Heart left ventricle (tissue), 16 donors: ENCODE measurements around the gene STAC. TPM values are rescaled to one million over a fixed set of nuclear protein-coding genes. Genes with fewer than 3 reads are reported as not detected.

Experiments used
- ATAC-seq, 4 donors: fragments of 200-7000 bp; cut with Tn5 transposase; one replicate each; pipeline ENCODE4 v1.9.1; 2020 to 2022; ENCODE audit warnings: moderate library complexity in 4 of 4, mild to moderate bottlenecking in 3 of 4, moderate number of reproducible peaks in 1 of 4
- DNase-seq, 5 donors: peaks; one replicate each; pipeline ENCODE4 v3.0.0-alpha.2; 2020
- H3K27ac ChIP-seq, 12 donors: fragments of 200-600 bp; sonication (generic) in 4 of 12; one replicate each; pipeline versions ENCODE4 v1.5.0 to v1.8.0; 2016 to 2022; ENCODE audit warnings: mild to moderate bottlenecking in 2 of 12
- H3K27me3 ChIP-seq, 9 donors: fragments of 200-600 bp; sonication (generic) in 2 of 9; one replicate each; pipeline versions ENCODE4 v1.5.1 to v1.8.0; 2016 to 2022; ENCODE audit warnings: mild to moderate bottlenecking in 3 of 9
- H3K36me3 ChIP-seq, 9 donors: fragments of 200-600 bp; sonication (generic) in 2 of 9; one replicate each; pipeline versions ENCODE4 v1.5.0 to v1.8.0; 2018 to 2022; ENCODE audit warnings: mild to moderate bottlenecking in 2 of 9
- H3K4me1 ChIP-seq, 12 donors: fragments of 200-600 bp; sonication (generic) in 4 of 12; one replicate each; pipeline versions ENCODE4 v1.5.0 to v1.8.0; 2016 to 2022; ENCODE audit warnings: mild to moderate bottlenecking in 3 of 12
- H3K4me3 ChIP-seq, 12 donors: fragments of 200-600 bp; sonication (generic) in 4 of 12; one replicate each; pipeline versions ENCODE4 v1.5.0 to v1.8.0; 2017 to 2022; ENCODE audit warnings: mild to moderate bottlenecking in 9 of 12, moderate library complexity in 4 of 12
- H3K9me3 ChIP-seq, 12 donors: fragments of 200-600 bp; sonication (generic) in 4 of 12; one replicate each; pipeline versions ENCODE4 v1.5.0 to v1.8.0; 2016 to 2022; ENCODE audit warnings: mild to moderate bottlenecking in 1 of 12
- CTCF ChIP-seq, 12 donors: fragments of 200-600 bp; sonication (generic) in 4 of 12; IDR thresholded peaks; one replicate each; pipeline versions ENCODE4 v1.5.0 to v1.8.0; 2018 to 2022; ENCODE audit warnings: antibody characterized with exemption in 12 of 12, mild to moderate bottlenecking in 5 of 12
- POLR2A ChIP-seq, 2 donors: fragments of 450-650 bp; IDR thresholded peaks; one replicate each; pipeline ENCODE4 v1.6.1; 2017; ENCODE audit warnings: antibody characterized with exemption in 2 of 2, mild to moderate bottlenecking in 2 of 2, moderate library complexity in 2 of 2
- WGBS, 4 donors: extraction: QIAGEN DNeasy Blood & Tissue Kit in 2 of 4; methylation state at CpG; one replicate each; pipeline versions ENCODE4 v1.1.5 to v1.1.7; 2013 to 2018; 5-methylcytosine and 5-hydroxymethylcytosine counted together
- intact Hi-C, 10 donors: fragments of 100-400 bp; cut with DNase I; formaldehyde crosslinking; loops; one replicate each; pipeline versions ENCODE4 v1.11.1 to v1.14.2; 2022
- polyA plus RNA-seq, 2 donors: library from polyadenylated mRNA; stranded (reverse); fragments of 200-250 nt; gene quantifications; one replicate each; pipeline ENCODE4 v1.2.3, GENCODE V29; 2013
- total RNA-seq, 9 donors: library from RNA; depleted of rRNA in 2 of 9; stranded (reverse); fragments of >200 nt in 2 of 9; fragmentation: NEBNext Ultra II Directional in 3 of 9; extraction: Animal tissue kit (Norgen Biotek cat#: 25700) in 3 of 9; gene quantifications; one replicate each; pipeline versions ENCODE4 v1.1.0 to v1.2.4, GENCODE V29; 2016 to 2023
- donor health status: ischemic (EF 13 %, LVEDD 7.1; RV severe dilation, severe dysfunction).
- donor health status: healthy with polysubstance abuse.
- donor health status: DM: no; HTN: yes; CAD: no.
- donor health status: DM: no; HTN: no; CAD: no.
- donor health status: ischemic (EF 25% LVEDD 6.9; RV normal size, moderate dysfunction).
- donor health status: ischemic (EF 25% LVEDD 5.7; RV mildly dilated, moderate dysfunction).
- donor health status: healthy.
- donor health status: DM: yes; HTN: yes; CAD: no.
- donor health status: ischemic (EF 35%, LVEDD 5.7; RV mildly dilated, moderate dysfunction).
- donor health status: nonischemic (EF 11% LVEDD 7.7; RV severe dilation, severe dysfunction).
- donor health status: DM: yes; HTN: yes; CAD: no.
- donor health status: PGD.
- donor health status: ischemic (EF 29% LVEDD 5.4; RV normal size, mild dysfunction).
- donor health status: nonischemic (EF 23%, LVEDD 6.1; RV moderate dilation, normal function).

The STAC gene
- total and polyA plus RNA-seq, 11 donors: 0.11 to 1.3 (median 0.44) TPM; not detected in 1

- H3K36me3 ChIP-seq: no peaks in the 10 kb centered on the region
- no peak overlapping the region for H3K4me3 ChIP-seq
- intact Hi-C loops: no loop called here
- 84 to 92% (median 90%) methylated on average over 4 of the region's 4 CpGs for WGBS, 4 donors
- DNase-seq (no peak), ATAC-seq (no peak)
- no peaks in the 10 kb centered on the region for H3K9me3 ChIP-seq
- no peaks in the 10 kb centered on the region for H3K27me3 ChIP-seq
- no peak overlapping the region for H3K27ac ChIP-seq
- TF ChIP-seq CTCF (IDR thresholded peaks at IDR 0.05) (no peak), POLR2A (IDR thresholded peaks at IDR 0.05) (no peak)
- H3K4me1 ChIP-seq: peaks cover 0 to under 1% (median 0%) of the 10 kb centered on the region in 12 donors
Observed at GRCh38 chr3:36489101-36489500, 108.8 kb downstream of the STAC start.

GRCh38 chr3:36489679-36490425, 109.5 kb downstream of the STAC start:
- WGBS, 4 donors: 63 to 70% (median 66%) methylated on average over 6 of the region's 6 CpGs
- H3K4me3 ChIP-seq: no peak overlapping the region
- H3K27me3 ChIP-seq: no peaks in the 10 kb centered on the region
- no peak overlapping the region for H3K27ac ChIP-seq
- peaks cover 0 to 8% (median 0%) of the 10 kb centered on the region in 12 donors for H3K4me1 ChIP-seq
- TF ChIP-seq CTCF (IDR thresholded peaks at IDR 0.05) (no peak), POLR2A (IDR thresholded peaks at IDR 0.05) (no peak)
- H3K36me3 ChIP-seq: no peaks in the 10 kb centered on the region
- DNase-seq (no peak), ATAC-seq (no peak)
- H3K9me3 ChIP-seq: no peaks in the 10 kb centered on the region
- intact Hi-C loops: no loop called here

- TF ChIP-seq POLR2A (IDR thresholded peaks at IDR 0.05) (no peak), CTCF (IDR thresholded peaks at IDR 0.05) (no peak)
- WGBS, 4 donors: 80 to 93% (median 92%) methylated on average over 4 of the region's 4 CpGs
- no peak for DNase-seq
- H3K27ac ChIP-seq: no peak overlapping the region
- H3K27me3 ChIP-seq: no peaks in the 10 kb centered on the region
- no peaks in the 10 kb centered on the region for H3K36me3 ChIP-seq
- no peaks in the 10 kb centered on the region for H3K9me3 ChIP-seq
- intact Hi-C loops: no loop called here
- no peak for ATAC-seq
- H3K4me3 ChIP-seq: no peak overlapping the region
- H3K4me1 ChIP-seq: peaks cover 0 to 37% (median 0%) of the 10 kb centered on the region in 12 donors
Observed at GRCh38 chr3:36493051-36493450, 112.7 kb downstream of the STAC start.

GRCh38 chr3:36494461-36495109, 114.3 kb downstream of the STAC start:
- H3K27ac ChIP-seq: peak overlapping the region in 2 of 12 donors; percentile 18 to 24
- H3K36me3 ChIP-seq: no peaks in the 10 kb centered on the region
- no peak overlapping the region for H3K4me3 ChIP-seq
- no peak for TF ChIP-seq CTCF (IDR thresholded peaks at IDR 0.05)
- TF ChIP-seq POLR2A (IDR thresholded peaks at IDR 0.05): no peak
- no peaks in the 10 kb centered on the region for H3K9me3 ChIP-seq
- H3K4me1 ChIP-seq: peaks cover 0 to 42% (median 0%) of the 10 kb centered on the region in 12 donors
- ATAC-seq (peak in 2 of 4 donors; percentile 38 to 41), DNase-seq (no peak)
- intact Hi-C loops: no loop called here
- WGBS, 4 donors: 65 to 84% (median 70%) methylated on average over 3 of the region's 3 CpGs
- H3K27me3 ChIP-seq: no peaks in the 10 kb centered on the region
